Endodermal cell (in vitro differentiated cells): Measurements from ENCODE around the gene ENDOD1. TPM values are rescaled to one million over a fixed set of nuclear protein-coding genes. Genes with fewer than 3 reads are reported as not detected.

ENCODE experiments used
- DNase-seq: peaks from one replicate; pipeline ENCODE4 v3.0.0-alpha.2; 2017
- H3K27ac ChIP-seq: 2 replicates; pipeline ENCODE4 v1.5.1; 2013; ENCODE audit warnings: mild to moderate bottlenecking, low read depth, low read length, moderate library complexity
- H3K27me3 ChIP-seq: 2 replicates; pipeline ENCODE4 v1.6.1; 2013; ENCODE audit warnings: mild to moderate bottlenecking, low read length, moderate library complexity; ENCODE audit not compliant: insufficient read depth, control insufficient read depth, poor library complexity, severe bottlenecking
- H3K36me3 ChIP-seq: 2 replicates; pipeline ENCODE4 v1.7.0; 2013; ENCODE audit warnings: mild to moderate bottlenecking, low read length, moderate library complexity; ENCODE audit not compliant: control insufficient read depth, insufficient read depth
- H3K4me1 ChIP-seq: one replicate; pipeline ENCODE4 v1.7.0; 2013; ENCODE audit warnings: low read length; ENCODE audit not compliant: control insufficient read depth, insufficient read depth
- H3K4me3 ChIP-seq: 2 replicates; pipeline ENCODE4 v1.5.1; 2013; ENCODE audit warnings: mild to moderate bottlenecking, low read length, moderate library complexity
- H3K9ac ChIP-seq: 2 replicates; pipeline ENCODE4 v1.6.1; 2013; ENCODE audit warnings: mild to moderate bottlenecking, low read length, moderate library complexity; ENCODE audit not compliant: poor library complexity, severe bottlenecking; ENCODE audit errors: extremely low read depth
- H3K9me3 ChIP-seq: 2 replicates; pipeline ENCODE4 v1.6.1; 2013; ENCODE audit warnings: mild to moderate bottlenecking, low read length, moderate library complexity; ENCODE audit not compliant: control insufficient read depth
- H3K27ac Mint-ChIP-seq: 2 replicates; pipeline ENCODE4 v1.8.0; 2020; ENCODE audit warnings: mixed read lengths
- H3K27me3 Mint-ChIP-seq: 2 replicates; pipeline ENCODE4 v1.8.0; 2021; ENCODE audit warnings: mild to moderate bottlenecking, mixed read lengths; ENCODE audit not compliant: insufficient read depth
- H3K36me3 Mint-ChIP-seq: 2 replicates; pipeline ENCODE4 v1.8.0; 2020; ENCODE audit warnings: low read depth, mixed read lengths
- H3K4me1 Mint-ChIP-seq: 2 replicates; pipeline ENCODE4 v1.8.0; 2020; ENCODE audit warnings: mixed read lengths
- H3K4me3 Mint-ChIP-seq: 2 replicates; pipeline ENCODE4 v1.8.0; 2020; ENCODE audit warnings: mild to moderate bottlenecking, moderate library complexity, mixed read lengths
- H3K9me3 Mint-ChIP-seq: 2 replicates; pipeline ENCODE4 v1.8.0; 2020; ENCODE audit warnings: mild to moderate bottlenecking, mixed read lengths
- WGBS, 2 experiments: methylation state at CpG; one replicate each; pipeline versions ENCODE4 v1.1.5 to v1.1.7; 2013; ENCODE audit warnings: missing lambda C conversion rate in 2 of 2, mixed read lengths in 1 of 2; ENCODE audit not compliant: insufficient coverage in 1 of 2, insufficient read length in 1 of 2; 5-methylcytosine and 5-hydroxymethylcytosine counted together
- total RNA-seq, 2 donors: library from RNA; stranded (reverse); fragmentation: NEBNext Ultra II Directional in 1 of 2; extraction: Animal tissue kit (Norgen Biotek cat#: 25700) in 1 of 2; gene quantifications; 2 replicates in 1 of 2; 3 replicates in 1 of 2; pipeline ENCODE4 v1.2.1, GENCODE V29; 2021
- TF ChIP-seq, protein P1 (sequence below): fragments of 200-600 bp; sonication (generic); conservative IDR thresholded peaks from 2 replicates; pipeline ENCODE4 v1.5.0; 2021; ENCODE audit warnings: antibody characterized with exemption, mild to moderate bottlenecking

The ENDOD1 gene
- total RNA-seq, 2 donors from 2014 or later, result 1.9 to 2.7 TPM

DNA sequence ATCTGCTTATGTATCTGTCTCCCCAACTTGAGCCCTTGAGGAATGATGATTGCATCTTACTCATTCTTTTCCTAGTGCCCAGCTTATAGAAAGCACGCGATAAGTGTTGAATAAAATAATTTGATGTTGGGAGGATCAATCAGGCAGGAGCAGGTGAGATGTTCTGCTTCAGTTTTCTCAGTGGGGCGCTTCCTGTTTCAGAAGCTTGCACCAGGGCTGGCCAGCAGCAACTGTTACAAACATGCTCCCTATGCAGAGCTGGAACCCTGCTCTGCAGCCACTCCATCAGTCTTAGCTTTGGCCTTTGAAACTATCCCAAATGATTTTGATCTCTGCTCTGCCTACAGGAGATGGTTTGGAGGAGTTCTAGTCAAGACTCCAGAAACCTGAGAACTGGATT lies 3.9 kb downstream of the ENDOD1 start:
- DNase-seq, result no peak
- no peaks in the 10 kb centered on the region for H3K36me3 ChIP-seq
- 90% methylated on average over 3 of the region's 3 CpGs for WGBS, 2 experiments
- no peak overlapping the region for H3K27ac ChIP-seq
- peaks cover 22% of the 10 kb centered on the region for H3K4me1 Mint-ChIP-seq
- peaks cover 63% of the 10 kb centered on the region for H3K27me3 Mint-ChIP-seq
- H3K27me3 ChIP-seq, result peaks cover 42% of the 10 kb centered on the region
- H3K4me3 ChIP-seq, result no peak overlapping the region
- H3K27ac Mint-ChIP-seq, result no peak overlapping the region
- TF ChIP-seq, protein P1, sequence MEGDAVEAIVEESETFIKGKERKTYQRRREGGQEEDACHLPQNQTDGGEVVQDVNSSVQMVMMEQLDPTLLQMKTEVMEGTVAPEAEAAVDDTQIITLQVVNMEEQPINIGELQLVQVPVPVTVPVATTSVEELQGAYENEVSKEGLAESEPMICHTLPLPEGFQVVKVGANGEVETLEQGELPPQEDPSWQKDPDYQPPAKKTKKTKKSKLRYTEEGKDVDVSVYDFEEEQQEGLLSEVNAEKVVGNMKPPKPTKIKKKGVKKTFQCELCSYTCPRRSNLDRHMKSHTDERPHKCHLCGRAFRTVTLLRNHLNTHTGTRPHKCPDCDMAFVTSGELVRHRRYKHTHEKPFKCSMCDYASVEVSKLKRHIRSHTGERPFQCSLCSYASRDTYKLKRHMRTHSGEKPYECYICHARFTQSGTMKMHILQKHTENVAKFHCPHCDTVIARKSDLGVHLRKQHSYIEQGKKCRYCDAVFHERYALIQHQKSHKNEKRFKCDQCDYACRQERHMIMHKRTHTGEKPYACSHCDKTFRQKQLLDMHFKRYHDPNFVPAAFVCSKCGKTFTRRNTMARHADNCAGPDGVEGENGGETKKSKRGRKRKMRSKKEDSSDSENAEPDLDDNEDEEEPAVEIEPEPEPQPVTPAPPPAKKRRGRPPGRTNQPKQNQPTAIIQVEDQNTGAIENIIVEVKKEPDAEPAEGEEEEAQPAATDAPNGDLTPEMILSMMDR, result no peak
- no peaks in the 10 kb centered on the region for H3K4me1 ChIP-seq
- H3K9me3 Mint-ChIP-seq, result no peaks in the 10 kb centered on the region
- H3K4me3 Mint-ChIP-seq, result no peak overlapping the region
- H3K36me3 Mint-ChIP-seq, result no peaks in the 10 kb centered on the region
- H3K9ac ChIP-seq, result no peak overlapping the region
- H3K9me3 ChIP-seq, result no peaks in the 10 kb centered on the region

DNA sequence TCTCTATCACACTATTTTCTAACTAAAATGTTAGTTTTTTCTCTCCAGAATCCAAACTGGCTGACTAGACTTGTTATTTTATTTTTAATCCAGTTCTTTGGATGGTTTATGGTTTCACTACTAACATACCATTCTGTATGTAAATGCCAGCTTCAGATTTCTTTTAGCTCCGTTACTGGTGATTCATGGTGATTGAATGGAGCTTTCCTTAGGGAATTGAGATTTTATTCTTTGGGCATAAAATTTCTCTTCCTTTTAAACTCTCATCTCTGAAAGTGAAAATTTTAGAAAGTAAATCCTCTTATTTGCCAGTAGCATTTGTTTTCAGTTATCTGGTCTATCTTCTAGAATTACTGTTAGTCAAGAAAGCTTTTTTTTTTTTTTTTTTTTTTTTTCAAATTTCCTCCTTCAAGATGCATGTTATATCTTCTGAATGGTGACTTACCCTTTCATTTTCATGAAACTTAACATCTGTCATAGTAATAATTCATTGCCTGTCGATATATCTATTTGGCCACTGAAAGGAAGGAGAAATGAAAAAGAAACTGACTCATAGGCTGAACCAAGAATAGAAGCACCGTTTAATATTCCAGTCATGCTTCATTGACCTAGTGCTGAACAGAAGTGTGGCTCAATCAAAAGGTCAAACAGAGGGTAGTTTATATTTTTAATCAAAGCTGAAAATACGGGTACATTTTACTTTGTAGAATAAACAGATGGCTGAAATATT lies 6.4 kb downstream of the ENDOD1 start:
- Mint-ChIP-seq H3K9me3 (no peaks in the 10 kb centered on the region), H3K4me3 (no peak overlapping the region), H3K27me3 (peaks cover 64% of the 10 kb centered on the region), H3K36me3 (no peaks in the 10 kb centered on the region), H3K27ac (no peak overlapping the region), H3K4me1 (peaks cover 16% of the 10 kb centered on the region)
- Histone ChIP-seq H3K9me3 (no peaks in the 10 kb centered on the region), H3K36me3 (no peaks in the 10 kb centered on the region), H3K9ac (no peak overlapping the region), H3K4me3 (no peak overlapping the region), H3K27me3 (peaks cover 41% of the 10 kb centered on the region), H3K4me1 (no peaks in the 10 kb centered on the region), H3K27ac (no peak overlapping the region)
- TF ChIP-seq, protein P1, result no peak
- DNase-seq, result no peak
- 82 to 94% methylated on average over 2 to 4 of the region's 4 CpGs for WGBS, 2 experiments

DNA sequence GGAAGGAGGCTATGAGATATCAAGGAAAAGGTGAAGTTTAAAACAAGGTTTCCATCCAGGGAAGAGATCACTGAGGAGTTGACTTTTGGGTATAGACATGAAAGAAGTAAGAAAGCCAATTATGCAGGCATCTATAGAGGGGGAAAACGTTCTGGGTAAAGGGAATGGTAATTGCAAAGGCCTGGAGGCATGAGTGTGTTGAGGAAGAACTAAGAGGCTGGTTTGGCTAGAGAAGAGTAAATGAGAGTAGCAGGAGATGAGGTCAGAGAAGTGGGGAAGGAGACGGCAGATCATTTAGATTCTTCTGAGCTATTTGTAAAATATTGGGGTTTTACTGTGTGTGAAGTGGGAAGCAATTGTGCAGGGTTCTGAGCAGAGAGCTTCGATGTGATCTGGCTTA lies 7.6 kb downstream of the ENDOD1 start:
- TF ChIP-seq, protein P1, result no peak
- no peak overlapping the region for H3K4me3 Mint-ChIP-seq
- peaks cover 11% of the 10 kb centered on the region for H3K4me1 Mint-ChIP-seq
- no peak overlapping the region for H3K27ac Mint-ChIP-seq
- no peaks in the 10 kb centered on the region for H3K9me3 Mint-ChIP-seq
- DNase-seq, result no peak
- Histone ChIP-seq H3K36me3 (no peaks in the 10 kb centered on the region), H3K4me3 (no peak overlapping the region), H3K27ac (no peak overlapping the region), H3K9ac (no peak overlapping the region), H3K9me3 (no peaks in the 10 kb centered on the region), H3K27me3 (peaks cover 34% of the 10 kb centered on the region), H3K4me1 (no peaks in the 10 kb centered on the region)
- H3K27me3 Mint-ChIP-seq, result peaks cover 55% of the 10 kb centered on the region
- 59 to 64% methylated on average over 3 of the region's 3 CpGs for whole genome bisulfite sequencing, 2 experiments
- no peaks in the 10 kb centered on the region for H3K36me3 Mint-ChIP-seq
